Spleen (tissue), 11 donors: ENCODE data around the gene ACTR1B. TPM values are rescaled to one million over a fixed set of nuclear protein-coding genes. Genes with fewer than 3 reads are reported as not detected.

Source experiments
- DNase-seq: peaks from one replicate; pipeline ENCODE4 v3.0.0-alpha.2; 2020
- H3K27ac ChIP-seq, 8 donors: fragments of 200-600 bp; sonication (generic) in 7 of 8; 1 replicate in 4 of 8; 2 replicates in 4 of 8; pipeline versions ENCODE4 v1.5.0 to v1.8.0; 2016 to 2021; ENCODE audit warnings: inconsistent platforms in 4 of 8, mild to moderate bottlenecking in 4 of 8, moderate library complexity in 1 of 8
- H3K27me3 ChIP-seq, 7 donors: fragments of 200-600 bp; sonication (generic) in 6 of 7; replicated peaks in 1 of 7; 1 replicate in 4 of 7; 2 replicates in 3 of 7; pipeline versions ENCODE4 v1.5.0 to v1.8.0; 2016 to 2021; ENCODE audit warnings: inconsistent platforms in 3 of 7, mild to moderate bottlenecking in 1 of 7
- H3K36me3 ChIP-seq, 6 donors: fragments of 200-600 bp; sonication (generic) in 5 of 6; 1 replicate in 4 of 6; 2 replicates in 2 of 6; pipeline versions ENCODE4 v1.5.0 to v1.8.0; 2016 to 2021; ENCODE audit warnings: inconsistent platforms in 2 of 6
- H3K4me1 ChIP-seq, 6 donors: fragments of 200-600 bp; sonication (generic) in 5 of 6; 1 replicate in 3 of 6; 2 replicates in 3 of 6; pipeline versions ENCODE4 v1.5.0 to v1.8.0; 2016 to 2021; ENCODE audit warnings: inconsistent platforms in 3 of 6
- H3K4me3 ChIP-seq, 8 donors: fragments of 200-600 bp; sonication (generic) in 7 of 8; 1 replicate in 4 of 8; 2 replicates in 4 of 8; pipeline versions ENCODE4 v1.5.0 to v1.8.0; 2016 to 2021; ENCODE audit warnings: inconsistent platforms in 4 of 8, mild to moderate bottlenecking in 4 of 8, moderate library complexity in 2 of 8
- H3K9me3 ChIP-seq, 8 donors: fragments of 200-600 bp; sonication (generic) in 7 of 8; 1 replicate in 4 of 8; 2 replicates in 4 of 8; pipeline versions ENCODE4 v1.5.0 to v1.8.0; 2016 to 2021; ENCODE audit warnings: inconsistent platforms in 4 of 8
- POLR2A ChIP-seq, 3 donors: fragments of 450-650 bp; IDR thresholded peaks; one replicate each; pipeline ENCODE4 v1.5.1; 2017; ENCODE audit warnings: antibody characterized with exemption in 3 of 3, mild to moderate bottlenecking in 1 of 3
- POLR2AphosphoS5 ChIP-seq, 3 donors: sonication (generic); formaldehyde crosslinking; IDR thresholded peaks; one replicate each; pipeline ENCODE4 v1.5.1; 2017; ENCODE audit warnings: antibody characterized with exemption in 3 of 3
- WGBS, 5 donors: extraction: QIAGEN DNeasy Blood & Tissue Kit in 3 of 5; methylation state at CpG; one replicate each; pipeline versions ENCODE4 v1.1.5 to v1.1.7; 2013 to 2018; 5-methylcytosine and 5-hydroxymethylcytosine counted together
- intact Hi-C: fragments of 100-400 bp; cut with DNase I; formaldehyde crosslinking; loops from one replicate; pipeline ENCODE4 v1.15.0; 2023; ENCODE audit warnings: low total_unique reads
- polyA plus RNA-seq, 3 donors: library from polyadenylated mRNA; stranded (reverse); fragments of 200-250 nt; gene quantifications; one replicate each; pipeline ENCODE4 v1.2.1, GENCODE V29; 2013
- total RNA-seq, 7 donors: library from RNA; depleted of rRNA in 3 of 7; stranded (reverse); fragments of >200 nt in 3 of 7; fragmentation: NEBNext Ultra II Directional in 4 of 7; extraction: Animal tissue kit (Norgen Biotek cat#: 25700) in 4 of 7; gene quantifications; one replicate each; pipeline versions ENCODE4 v1.1.0 to v1.2.1, GENCODE V29; 2016 to 2021
- TF ChIP-seq, protein P1 (sequence below), 11 experiments: fragments of 200-600 bp in 7 of 11; fragments of 450-650 bp in 4 of 11; sonication (generic) in 4 of 11; IDR thresholded peaks in 8 of 11; conservative IDR thresholded peaks in 3 of 11; 1 replicate in 7 of 11; 2 replicates in 4 of 11; pipeline versions ENCODE4 v1.4.0 to v1.8.0; 2016 to 2021; ENCODE audit warnings: antibody characterized with exemption in 11 of 11, inconsistent platforms in 4 of 11, mild to moderate bottlenecking in 1 of 11
- donor health status: healthy with polysubstance abuse.
- donor health status: DM: no; HTN: no; CAD: no; lungs with moderate emphysema.
- donor health status: DM: no; HTN: no; CAD: no.
- donor health status: Bipolar disorder and iron deficiency.
- donor health status: healthy.
- donor health status: DM: no; HTN: no; CAD: no.
- donor health status: DM: yes; HTN: yes; CAD: no.

ACTR1B gene
- total and polyA plus RNA-seq, 10 donors = 59.7 to 101 (median 77.1) TPM

DNA sequence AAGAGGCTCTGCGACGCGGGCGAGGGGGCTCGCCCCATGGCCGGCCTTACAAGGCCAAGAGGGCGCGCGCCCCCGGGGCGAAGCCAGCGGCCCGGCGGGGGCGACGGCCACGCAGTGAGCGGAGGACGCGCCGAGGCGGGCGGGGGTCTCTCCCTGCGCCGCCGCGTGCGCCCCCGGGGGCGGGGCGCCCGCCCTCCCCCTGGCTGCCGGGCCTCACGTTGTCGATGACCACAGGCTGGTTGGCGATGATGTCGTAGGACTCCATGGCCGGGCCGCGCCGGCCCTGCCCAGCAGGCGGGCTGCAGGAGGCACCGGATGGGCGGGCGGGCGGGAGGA lies 250 bp downstream of the ACTR1B start:
- no peaks in the 10 kb centered on the region for H3K9me3 ChIP-seq
- WGBS, 5 donors = 0 to 20% (median 0%) methylated on average over 1 to 46 of the region's 46 CpGs
- peak overlapping the region; percentile 54 to 79 (median 70) for H3K4me3 ChIP-seq
- H3K4me1 ChIP-seq = peaks cover 20 to 52% (median 43%) of the 10 kb centered on the region in 6 donors
- DNase-seq = no peak
- TF ChIP-seq POLR2A (IDR thresholded peaks at IDR 0.05) = peak in 1 of 3 donors; percentile 30
- TF ChIP-seq, protein P1, sequence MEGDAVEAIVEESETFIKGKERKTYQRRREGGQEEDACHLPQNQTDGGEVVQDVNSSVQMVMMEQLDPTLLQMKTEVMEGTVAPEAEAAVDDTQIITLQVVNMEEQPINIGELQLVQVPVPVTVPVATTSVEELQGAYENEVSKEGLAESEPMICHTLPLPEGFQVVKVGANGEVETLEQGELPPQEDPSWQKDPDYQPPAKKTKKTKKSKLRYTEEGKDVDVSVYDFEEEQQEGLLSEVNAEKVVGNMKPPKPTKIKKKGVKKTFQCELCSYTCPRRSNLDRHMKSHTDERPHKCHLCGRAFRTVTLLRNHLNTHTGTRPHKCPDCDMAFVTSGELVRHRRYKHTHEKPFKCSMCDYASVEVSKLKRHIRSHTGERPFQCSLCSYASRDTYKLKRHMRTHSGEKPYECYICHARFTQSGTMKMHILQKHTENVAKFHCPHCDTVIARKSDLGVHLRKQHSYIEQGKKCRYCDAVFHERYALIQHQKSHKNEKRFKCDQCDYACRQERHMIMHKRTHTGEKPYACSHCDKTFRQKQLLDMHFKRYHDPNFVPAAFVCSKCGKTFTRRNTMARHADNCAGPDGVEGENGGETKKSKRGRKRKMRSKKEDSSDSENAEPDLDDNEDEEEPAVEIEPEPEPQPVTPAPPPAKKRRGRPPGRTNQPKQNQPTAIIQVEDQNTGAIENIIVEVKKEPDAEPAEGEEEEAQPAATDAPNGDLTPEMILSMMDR (IDR thresholded peaks at IDR 0.05 in 8 of 11, conservative IDR thresholded peaks at IDR 0.05 in 3 of 11) = no peak
- H3K27ac ChIP-seq = peak overlapping the region; percentile 90 to 98 (median 96)
- no peaks in the 10 kb centered on the region for H3K27me3 ChIP-seq
- H3K36me3 ChIP-seq = peaks cover 0 to 30% (median 9%) of the 10 kb centered on the region in 6 donors
- intact Hi-C loops = no loop called here

DNA sequence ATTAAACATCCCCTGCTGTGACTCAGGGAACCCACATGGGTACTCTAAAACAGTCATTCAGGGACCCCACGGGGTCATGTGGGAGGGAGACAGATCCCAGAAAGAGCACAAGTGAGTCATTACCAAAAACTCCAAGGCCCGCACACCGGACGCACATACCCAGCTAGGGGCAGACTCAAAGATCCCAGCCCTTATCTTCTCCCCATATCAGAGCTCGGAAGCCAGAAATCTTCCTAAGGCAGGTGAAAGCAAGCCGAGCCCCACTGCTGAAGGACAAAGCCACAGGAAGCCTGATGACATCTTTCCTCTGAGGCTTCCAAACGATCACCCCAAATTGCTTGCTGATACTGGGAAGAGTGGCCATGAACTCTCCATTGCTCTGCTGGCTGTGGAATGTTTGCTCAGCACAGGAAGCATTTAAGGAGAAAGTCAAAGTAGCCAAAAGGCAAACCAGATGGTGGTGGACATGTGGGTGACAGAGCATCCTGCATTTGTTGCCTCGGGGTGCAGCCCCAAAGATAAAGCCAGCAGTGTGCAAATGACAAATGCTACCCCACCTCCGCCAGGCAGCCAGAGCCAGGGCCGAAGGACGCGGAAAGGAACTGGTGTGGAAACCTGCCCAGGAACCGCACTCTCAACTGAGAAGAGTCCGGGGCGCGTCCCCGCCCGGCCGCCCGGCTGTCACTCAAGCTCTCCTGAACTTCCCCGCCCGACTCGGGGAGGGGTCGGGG lies 784 bp downstream of the ACTR1B start:
- H3K36me3 ChIP-seq = peaks cover 0 to 36% (median 15%) of the 10 kb centered on the region in 6 donors
- 0 to 2% (median 1%) methylated on average over 14 to 24 of the region's 24 CpGs for WGBS, 5 donors
- H3K4me1 ChIP-seq = peaks cover 20 to 52% (median 43%) of the 10 kb centered on the region in 6 donors
- no peaks in the 10 kb centered on the region for H3K27me3 ChIP-seq
- H3K27ac ChIP-seq = peak overlapping the region; percentile 90 to 98 (median 96)
- H3K9me3 ChIP-seq = no peaks in the 10 kb centered on the region
- H3K4me3 ChIP-seq = peak overlapping the region; percentile 54 to 79 (median 70)
- intact Hi-C loops = no loop called here
- TF ChIP-seq POLR2A (IDR thresholded peaks at IDR 0.05) (peak in 1 of 3 donors; percentile 28), POLR2AphosphoS5 (IDR thresholded peaks at IDR 0.05) (peak in 2 of 3 donors; percentile 23 to 34)
- TF ChIP-seq, protein P1 (IDR thresholded peaks at IDR 0.05 in 8 of 11, conservative IDR thresholded peaks at IDR 0.05 in 3 of 11) = no peak
- peak; percentile 95 for DNase-seq

DNA sequence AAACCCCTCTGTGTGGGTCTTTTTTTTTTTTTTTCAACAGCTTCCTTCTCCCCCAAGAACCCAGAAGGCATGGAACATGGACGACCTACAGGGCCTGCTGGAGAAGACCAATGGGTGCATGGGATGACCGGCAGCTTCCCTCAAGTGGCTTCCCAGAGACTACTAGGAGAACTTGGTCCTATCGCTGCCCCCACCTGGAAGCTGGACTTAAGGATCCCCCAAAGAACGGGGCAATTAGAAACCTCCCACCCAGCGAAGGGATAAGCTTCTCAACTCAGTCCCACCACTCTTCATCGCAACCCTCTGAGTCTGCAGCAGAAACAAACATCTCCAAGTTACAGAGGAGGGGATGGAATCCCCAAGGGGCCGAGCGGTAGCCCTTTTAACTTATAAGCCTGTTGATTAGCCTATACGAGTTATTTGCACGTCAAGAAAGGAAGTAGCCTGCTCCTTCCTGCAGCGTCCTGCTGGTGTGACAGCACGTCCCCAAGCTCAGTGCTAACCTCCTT lies 1.4 kb downstream of the ACTR1B start:
- Histone ChIP-seq H3K27me3 (no peaks in the 10 kb centered on the region), H3K9me3 (no peaks in the 10 kb centered on the region), H3K4me3 (peak overlapping the region; percentile 54 to 79 (median 70)), H3K27ac (peak overlapping the region; percentile 90 to 98 (median 96)), H3K4me1 (peaks cover 20 to 52% (median 43%) of the 10 kb centered on the region in 6 donors), H3K36me3 (peaks cover 2 to 42% (median 21%) of the 10 kb centered on the region in 6 donors)
- intact Hi-C loops = no loop called here
- WGBS, 5 donors = 25 to 32% (median 28%) methylated on average over 12 of the region's 12 CpGs
- peak; percentile 80 for DNase-seq
- TF ChIP-seq, protein P1 (IDR thresholded peaks at IDR 0.05 in 8 of 11, conservative IDR thresholded peaks at IDR 0.05 in 3 of 11) = no peak
- TF ChIP-seq POLR2AphosphoS5 (IDR thresholded peaks at IDR 0.05) = peak in 1 of 3 donors; percentile 59

DNA sequence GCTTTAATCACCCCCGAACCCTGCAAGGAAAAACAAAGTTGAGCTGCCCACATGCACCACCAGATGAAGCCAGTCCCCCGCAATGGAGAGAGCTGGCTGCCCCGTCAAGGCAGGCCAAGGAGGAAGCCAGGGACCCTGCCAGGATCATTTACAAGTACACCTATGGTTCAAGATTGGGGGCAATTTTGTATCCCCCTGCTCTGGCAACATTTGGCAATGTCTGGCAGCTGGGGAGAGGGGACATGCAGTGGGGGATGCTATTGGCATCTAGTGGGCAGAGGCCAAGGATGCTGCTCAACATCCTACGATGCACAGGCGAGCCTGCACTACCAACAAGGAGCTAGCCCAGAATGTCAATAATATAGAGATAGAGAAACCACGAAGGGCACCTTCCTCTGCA lies 1.9 kb downstream of the ACTR1B start:
- Histone ChIP-seq H3K36me3 (peaks cover 4 to 47% (median 26%) of the 10 kb centered on the region in 6 donors), H3K4me3 (peak overlapping the region in 4 of 8 donors; percentile 54 to 77 (median 68)), H3K27ac (peak overlapping the region; percentile 90 to 98 (median 96)), H3K9me3 (no peaks in the 10 kb centered on the region), H3K27me3 (no peaks in the 10 kb centered on the region), H3K4me1 (peaks cover 20 to 52% (median 43%) of the 10 kb centered on the region in 6 donors)
- TF ChIP-seq, protein P1 (IDR thresholded peaks at IDR 0.05 in 8 of 11, conservative IDR thresholded peaks at IDR 0.05 in 3 of 11) = no peak
- TF ChIP-seq POLR2A (IDR thresholded peaks at IDR 0.05) (no peak), POLR2AphosphoS5 (IDR thresholded peaks at IDR 0.05) (no peak)
- peak; percentile 58 for DNase-seq
- intact Hi-C loops = no loop called here
- WGBS, 5 donors = 68 to 85% (median 80%) methylated on average over 5 to 6 of the region's 6 CpGs
